Esophagus squamous epithelium (tissue), 4 donors: ENCODE measurements around the gene P2RY14.

Experiments used
- CTCF ChIP-seq, 6 experiments: fragments of 450-650 bp in 4 of 6; fragments of 200-600 bp in 2 of 6; sonication (generic) in 2 of 6; IDR thresholded peaks; one replicate each; pipeline ENCODE4 v1.5.1; 2016 to 2019; ENCODE audit warnings: antibody characterized with exemption in 6 of 6, mild to moderate bottlenecking in 4 of 6, moderate library complexity in 4 of 6
- POLR2A ChIP-seq, 4 donors: fragments of 450-650 bp; IDR thresholded peaks; one replicate each; pipeline ENCODE4 v1.6.1; 2017; ENCODE audit warnings: antibody characterized with exemption in 4 of 4, mild to moderate bottlenecking in 4 of 4, moderate library complexity in 3 of 4

GRCh38 chr3:151305775-151306151 lies 27.4 kb upstream of the P2RY14 start:
- TF ChIP-seq CTCF (IDR thresholded peaks at IDR 0.05) (no peak), POLR2A (IDR thresholded peaks at IDR 0.05) (no peak)
